GM06990 (cell line): ENCODE data around the gene INHA.

ENCODE experiments used
- DNase-seq: peaks from one replicate; pipeline ENCODE4 v3.0.0-alpha.2; 2011; ENCODE audit not compliant: insufficient read length; ENCODE audit errors: extremely low read depth
- H3K27me3 ChIP-seq: replicated peaks from 2 replicates; pipeline ENCODE4 v1.6.0; 2011; ENCODE audit warnings: low read length; ENCODE audit not compliant: control insufficient read depth, insufficient read depth
- H3K36me3 ChIP-seq: 2 replicates; pipeline ENCODE4 v1.5.1; 2011; ENCODE audit warnings: low read length; ENCODE audit not compliant: control insufficient read depth, insufficient read depth
- H3K4me3 ChIP-seq: replicated peaks from 2 replicates; pipeline ENCODE4 v1.5.1; 2011; ENCODE audit warnings: low read depth, mild to moderate bottlenecking, control low read depth, low read length
- CTCF ChIP-seq: IDR thresholded peaks from 2 replicates; pipeline ENCODE4 v1.5.1; 2011; ENCODE audit warnings: low read length, control low read depth, mild to moderate bottlenecking, inconsistent platforms; ENCODE audit not compliant: insufficient read depth, poor library complexity, severe bottlenecking

INHA gene

GRCh38 chr2:219622472-219622871 lies 50.4 kb downstream of the INHA start:
- no peak for DNase-seq
- TF ChIP-seq CTCF, result no peak
- H3K4me3 ChIP-seq, result no peak overlapping the region
- H3K27me3 ChIP-seq, result peaks cover 2% of the 10 kb centered on the region; the same call in 1 of the 2 replicates
- H3K36me3 ChIP-seq, result no peaks in the 10 kb centered on the region

- no peak overlapping the region for H3K4me3 ChIP-seq
- peaks cover 2% of the 10 kb centered on the region for H3K27me3 ChIP-seq
- no peak for DNase-seq
- H3K36me3 ChIP-seq, result no peaks in the 10 kb centered on the region
- no peak for TF ChIP-seq CTCF
Observed at GRCh38 chr2:219624565-219624964, 52.5 kb downstream of the INHA start.

- DNase-seq, result no peak
- TF ChIP-seq CTCF, result no peak
- no peaks in the 10 kb centered on the region for H3K36me3 ChIP-seq
- H3K4me3 ChIP-seq, result no peak overlapping the region
- peaks cover 2% of the 10 kb centered on the region for H3K27me3 ChIP-seq
Observed at GRCh38 chr2:219625179-219625578, 53.1 kb downstream of the INHA start.
